Metanephros (tissue), 1 donor: ENCODE measurements around the gene TSPAN11. TPM values are rescaled to one million over a fixed set of nuclear protein-coding genes. Genes with fewer than 3 reads are reported as not detected.

ENCODE experiments used
- total RNA-seq: library from RNA; depleted of rRNA; stranded (reverse); fragments of >200 nt; gene quantifications from one replicate; pipeline ENCODE4 v1.2.3, GENCODE V29; 2014

The TSPAN11 gene
- total RNA-seq, result 6.2 TPM

GRCh38 chr12:30926243-30927221, at the start of gene TSPAN11:
TSS of gene TSPAN11 (plus strand) at chr12:30926748. CDS start at chr12:30953992, 27,244 bp downstream.

Other genes starting within 250 kb of the TSPAN11 start
- gene IPO8, start 230.9 kb upstream of the TSPAN11 start, total RNA-seq, result 46.1 TPM
- gene CAPRIN2, start 171.8 kb upstream of the TSPAN11 start, total RNA-seq, result 28.4 TPM
- gene DDX11, start 147.1 kb downstream of the TSPAN11 start, total RNA-seq, result 46.9 TPM